RCC 7860 (cell line): Measurements from ENCODE around the gene MED7.
"Not testable (repeated sequence)": the region's sequence is repeated elsewhere in the genome, so short reads cannot be mapped to it uniquely, and the experiment has no call there.

Experiments
- DNase-seq: peaks from one replicate; pipeline ENCODE4 v3.0.0-alpha.2; 2015; ENCODE audit warnings: low spot score
- FAIRE-seq: peaks from 2 replicates; lab custom pipeline; 2012; peaks lifted over from hg19 to GRCh38; lab: Jason Lieb, UNC

The MED7 gene, protein sequence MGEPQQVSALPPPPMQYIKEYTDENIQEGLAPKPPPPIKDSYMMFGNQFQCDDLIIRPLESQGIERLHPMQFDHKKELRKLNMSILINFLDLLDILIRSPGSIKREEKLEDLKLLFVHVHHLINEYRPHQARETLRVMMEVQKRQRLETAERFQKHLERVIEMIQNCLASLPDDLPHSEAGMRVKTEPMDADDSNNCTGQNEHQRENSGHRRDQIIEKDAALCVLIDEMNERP

DNA sequence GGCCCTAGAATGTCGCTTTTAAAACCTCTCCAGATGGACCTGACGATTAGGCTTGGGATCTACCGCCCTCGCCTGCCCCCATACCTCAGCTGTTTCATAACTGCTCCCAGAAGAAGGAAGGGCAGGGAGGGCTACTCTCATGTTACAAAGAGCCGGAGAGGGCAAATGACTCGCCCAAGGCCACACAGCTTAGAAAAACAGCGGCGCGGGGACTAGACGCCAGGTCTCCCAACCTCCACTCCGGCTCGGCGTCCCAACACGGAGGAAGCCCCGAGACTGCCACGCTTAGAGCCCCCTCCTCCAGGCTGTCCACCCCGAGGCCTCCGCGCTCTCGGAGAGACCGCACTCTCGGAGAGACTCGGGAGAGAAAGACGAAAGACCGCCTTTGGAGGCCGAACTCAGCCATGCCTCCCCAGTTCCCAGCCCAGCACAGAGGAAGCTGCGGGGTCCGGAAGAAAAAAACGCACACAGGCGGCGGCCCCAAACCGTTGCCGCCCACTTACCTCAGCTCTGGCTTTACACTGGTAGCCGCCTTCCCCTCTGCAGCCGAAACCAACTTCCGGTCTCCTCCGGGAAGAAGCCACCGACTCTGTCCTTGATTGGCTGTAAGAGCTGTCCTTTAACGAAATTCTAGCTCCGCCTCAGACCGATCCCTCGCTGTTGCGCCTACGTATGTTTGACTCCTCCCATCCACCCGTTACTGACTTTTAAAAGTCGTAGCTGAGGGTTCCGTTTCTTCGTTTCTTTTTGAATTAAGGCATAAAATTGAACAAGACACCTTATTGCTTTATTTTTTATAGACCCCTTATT, at the start of gene MED7:
MED7 (minus strand) TSS at position 549 of the 810 bp plus-strand sequence. CDS start 3,434 bp downstream, outside the sequence.
- FAIRE-seq (peak; percentile 92), DNase-seq (peak; percentile 97)

- no peak for FAIRE-seq
- DNase-seq, result no peak
These were observed 46.6 kb upstream of the MED7 start for GRCh38 chr5:157189223-157189622.

GRCh38 chr5:157188270-157188669, 45.6 kb upstream of the MED7 start:
- FAIRE-seq, result no peak
- DNase-seq, result no peak

DNA sequence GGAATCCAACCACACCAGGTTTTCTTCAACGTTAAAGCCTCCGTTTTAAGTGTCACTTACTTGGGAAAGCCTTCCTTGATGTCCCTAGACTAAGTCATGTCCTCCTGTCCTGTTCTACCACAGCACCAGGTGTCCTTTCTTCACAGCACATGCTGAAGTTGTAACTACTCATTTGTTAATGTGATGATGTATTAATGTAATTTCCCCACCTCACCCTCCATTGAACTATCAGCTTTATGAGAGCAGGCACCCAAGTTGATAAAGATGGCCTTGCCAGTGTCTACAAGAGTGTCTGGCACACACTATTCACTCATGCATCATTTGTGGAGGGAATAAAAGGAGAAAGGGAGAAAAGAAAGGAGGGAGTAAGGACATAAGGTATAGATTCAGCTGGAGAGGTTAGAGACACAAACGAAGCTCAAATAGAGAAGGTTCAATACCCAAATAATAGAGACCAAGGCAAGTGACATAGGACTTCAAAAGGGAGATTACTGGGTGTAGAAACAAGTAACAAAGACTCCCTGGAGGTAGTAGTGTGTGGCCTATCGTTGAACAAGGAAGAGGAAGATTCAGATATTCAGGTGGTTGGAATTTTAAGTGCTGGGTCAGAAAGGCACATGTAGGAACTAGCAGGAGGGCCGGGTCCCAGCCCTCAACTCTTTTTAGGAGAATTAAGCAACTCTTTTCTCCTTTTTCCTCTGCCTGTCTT, 44.5 kb upstream of the MED7 start:
- DNase-seq (no peak), FAIRE-seq (no peak)

GRCh38 chr5:157186309-157187045, 43.8 kb upstream of the MED7 start:
- no peak for FAIRE-seq
- DNase-seq, result no peak

- not testable (repeated sequence) for DNase-seq, FAIRE-seq
These were observed 42.5 kb upstream of the MED7 start for GRCh38 chr5:157185122-157185521.

DNA sequence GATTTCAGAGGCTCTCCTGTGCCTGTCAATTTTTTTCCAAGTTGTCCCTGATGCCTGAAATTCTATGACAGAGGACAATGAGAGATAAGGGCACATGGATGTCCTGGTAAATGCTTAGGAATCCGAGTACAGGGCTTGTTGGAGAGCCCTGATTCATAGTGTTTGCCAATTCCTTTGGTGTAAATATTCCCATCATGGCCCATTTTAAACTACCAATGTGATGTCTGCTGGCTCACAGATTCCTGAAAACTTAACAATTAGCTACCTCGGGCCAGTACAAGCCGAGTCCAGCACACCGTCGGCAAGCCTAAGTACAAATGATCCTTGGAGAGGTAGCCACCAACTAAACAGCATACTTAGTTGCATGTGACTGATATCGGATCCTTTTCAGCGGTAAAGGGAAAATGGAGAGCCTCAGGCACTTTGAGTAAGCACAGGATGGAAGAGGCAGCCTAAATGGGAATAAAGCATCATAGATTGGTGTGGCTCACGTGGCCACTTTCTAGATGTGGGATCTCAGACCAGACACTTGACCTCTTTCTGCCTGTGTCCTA, 41.5 kb upstream of the MED7 start:
- FAIRE-seq, result no peak
- no peak for DNase-seq

DNA sequence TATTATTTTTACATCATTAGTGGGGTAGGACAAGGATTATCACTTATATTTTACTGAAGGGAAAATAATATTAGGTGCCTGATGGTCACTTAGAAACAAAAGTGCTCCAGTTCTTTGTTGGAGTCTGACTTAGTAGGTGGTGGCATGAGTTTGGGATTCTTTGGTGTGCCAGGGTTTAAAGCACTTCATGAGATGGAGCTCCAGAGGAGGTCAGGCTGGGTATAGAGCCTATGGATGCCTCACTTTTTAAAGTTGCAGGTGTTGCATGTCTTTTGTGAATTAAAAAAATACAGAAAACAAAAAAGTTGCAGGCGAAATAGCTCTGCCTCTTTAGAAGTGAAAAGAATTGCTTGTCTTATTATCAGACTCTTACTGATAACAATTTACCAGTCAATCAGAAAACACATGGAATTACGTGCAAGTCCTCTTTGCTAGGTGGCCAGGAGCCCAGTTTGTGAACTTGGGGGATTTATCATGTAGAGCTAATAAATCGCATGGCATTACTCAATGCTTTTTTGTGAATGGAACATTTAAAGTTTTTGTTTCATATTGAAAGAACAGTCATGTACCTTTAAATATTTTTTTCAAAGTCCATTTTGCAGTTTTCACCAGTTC, 39.6 kb upstream of the MED7 start:
- FAIRE-seq (no peak), DNase-seq (no peak)

DNA sequence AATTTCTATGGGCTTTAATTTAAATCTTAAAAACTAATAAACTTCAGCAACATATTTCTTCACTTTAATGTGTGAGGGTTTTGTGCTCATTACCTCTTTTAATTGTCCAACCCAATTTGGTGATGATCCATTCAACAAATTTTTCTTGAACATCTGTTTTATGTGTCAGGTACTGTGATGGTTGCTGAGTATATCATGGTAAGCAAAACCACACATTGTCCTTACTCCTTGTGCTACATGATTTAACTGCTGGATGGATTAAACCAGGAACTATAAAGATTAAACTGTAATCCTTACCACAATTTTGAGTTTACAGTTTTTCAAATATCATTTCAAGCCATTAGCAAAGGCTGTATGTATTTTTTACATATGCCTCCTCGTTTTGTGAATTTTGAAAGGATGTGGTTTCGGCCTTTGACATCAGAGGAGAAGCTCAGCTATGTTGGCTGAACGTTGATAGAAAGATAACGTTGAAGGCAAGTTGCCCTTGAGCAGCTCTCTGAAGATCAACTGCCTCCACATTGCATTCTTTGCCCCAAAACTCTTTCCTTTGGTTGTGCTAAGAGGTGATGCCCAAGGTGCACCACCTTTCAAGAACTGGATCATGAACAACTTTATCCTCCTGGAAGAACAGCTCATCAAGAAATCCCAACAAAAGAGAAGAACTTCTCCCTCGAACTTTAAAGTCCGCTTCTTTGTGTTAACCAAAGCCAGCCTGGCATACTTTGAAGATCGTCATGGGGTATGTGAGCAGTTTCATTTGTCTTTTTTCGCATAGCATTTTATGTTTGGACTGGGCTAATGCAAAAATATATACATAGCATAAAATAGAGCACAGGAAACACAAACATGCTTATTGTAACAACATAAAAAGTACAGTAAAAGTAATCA, 38.0 kb upstream of the MED7 start, which contains the start of gene ITK:
ITK (plus strand) TSS at position 467 of the 891 bp plus-strand sequence; CDS start at position 605, 138 bp downstream.
- DNase-seq, result no peak
- no peak for FAIRE-seq

GRCh38 chr5:157178966-157179365, 36.3 kb upstream of the MED7 start:
- FAIRE-seq, result no peak
- DNase-seq, result no peak

DNA sequence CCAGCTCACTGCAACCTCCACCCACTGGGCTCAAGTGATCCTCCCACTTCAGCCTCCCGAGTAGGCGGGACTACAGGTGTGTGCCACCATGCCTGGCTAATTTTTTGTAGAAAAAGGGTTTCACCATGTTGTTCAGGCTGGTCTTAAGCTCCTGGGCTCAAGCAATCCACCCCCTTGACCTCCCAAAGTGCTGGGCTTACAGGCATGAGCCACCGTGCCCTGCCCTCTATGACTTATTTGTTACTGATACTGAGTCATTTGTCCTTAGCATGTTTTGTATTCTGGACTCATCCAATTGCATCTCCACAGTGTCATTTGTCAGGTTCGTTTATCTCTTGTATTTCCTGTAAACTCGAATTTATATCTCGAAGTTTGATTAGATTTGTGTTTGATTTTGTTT, 35.3 kb upstream of the MED7 start:
- DNase-seq, result no peak
- FAIRE-seq, result no peak

DNA sequence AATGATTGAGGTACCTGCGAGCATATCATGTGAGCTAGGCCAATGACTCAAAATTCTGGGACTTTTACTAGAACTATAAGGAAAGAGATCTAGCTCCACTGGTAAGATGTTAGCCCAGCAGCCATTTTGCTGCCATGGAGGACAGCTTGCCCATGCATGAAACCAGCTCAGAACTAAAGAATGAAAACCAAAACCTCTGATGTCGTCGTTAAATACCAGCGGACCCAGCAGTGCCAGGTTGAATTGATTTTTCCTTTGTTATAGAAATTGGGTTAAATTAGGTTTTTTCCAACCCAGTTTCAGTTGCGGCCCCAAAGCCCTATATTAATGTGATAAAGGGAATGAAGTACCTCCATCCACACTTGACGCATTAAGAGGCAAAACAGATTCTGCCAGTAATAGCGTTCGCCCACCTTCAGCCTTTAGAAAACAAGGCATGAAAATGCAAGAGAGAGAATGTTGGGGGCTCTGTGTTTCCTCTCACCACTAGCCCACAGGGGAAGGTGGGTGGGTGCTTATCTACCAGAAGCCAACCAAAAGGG, 32.5 kb upstream of the MED7 start:
- no peak for FAIRE-seq
- no peak for DNase-seq

GRCh38 chr5:157172403-157172802, 29.7 kb upstream of the MED7 start:
- FAIRE-seq (no peak), DNase-seq (no peak)

- no peak for DNase-seq
- no peak for FAIRE-seq
These were observed 25.6 kb upstream of the MED7 start for GRCh38 chr5:157168286-157168685.

DNA sequence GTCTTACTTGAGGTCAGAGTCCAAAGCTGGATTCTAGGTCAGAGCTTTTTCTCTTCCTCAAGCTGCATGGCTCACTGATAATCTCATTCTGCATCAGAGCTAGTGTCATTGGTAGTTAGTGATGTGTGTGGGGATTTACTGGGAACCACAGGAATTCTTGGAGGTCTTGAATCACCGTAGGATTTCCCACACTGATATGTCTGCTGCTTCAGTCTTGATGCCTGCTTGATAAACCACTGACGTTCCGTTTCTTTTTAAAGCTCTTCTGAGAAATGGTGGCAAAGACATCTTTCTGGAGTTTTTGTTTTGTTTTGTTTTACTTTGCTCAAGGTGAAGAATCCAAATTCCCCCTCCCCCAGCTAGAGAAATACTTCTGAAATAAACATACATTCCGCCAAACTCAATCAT, 24.6 kb upstream of the MED7 start:
- FAIRE-seq, result peak; percentile 98

DNA sequence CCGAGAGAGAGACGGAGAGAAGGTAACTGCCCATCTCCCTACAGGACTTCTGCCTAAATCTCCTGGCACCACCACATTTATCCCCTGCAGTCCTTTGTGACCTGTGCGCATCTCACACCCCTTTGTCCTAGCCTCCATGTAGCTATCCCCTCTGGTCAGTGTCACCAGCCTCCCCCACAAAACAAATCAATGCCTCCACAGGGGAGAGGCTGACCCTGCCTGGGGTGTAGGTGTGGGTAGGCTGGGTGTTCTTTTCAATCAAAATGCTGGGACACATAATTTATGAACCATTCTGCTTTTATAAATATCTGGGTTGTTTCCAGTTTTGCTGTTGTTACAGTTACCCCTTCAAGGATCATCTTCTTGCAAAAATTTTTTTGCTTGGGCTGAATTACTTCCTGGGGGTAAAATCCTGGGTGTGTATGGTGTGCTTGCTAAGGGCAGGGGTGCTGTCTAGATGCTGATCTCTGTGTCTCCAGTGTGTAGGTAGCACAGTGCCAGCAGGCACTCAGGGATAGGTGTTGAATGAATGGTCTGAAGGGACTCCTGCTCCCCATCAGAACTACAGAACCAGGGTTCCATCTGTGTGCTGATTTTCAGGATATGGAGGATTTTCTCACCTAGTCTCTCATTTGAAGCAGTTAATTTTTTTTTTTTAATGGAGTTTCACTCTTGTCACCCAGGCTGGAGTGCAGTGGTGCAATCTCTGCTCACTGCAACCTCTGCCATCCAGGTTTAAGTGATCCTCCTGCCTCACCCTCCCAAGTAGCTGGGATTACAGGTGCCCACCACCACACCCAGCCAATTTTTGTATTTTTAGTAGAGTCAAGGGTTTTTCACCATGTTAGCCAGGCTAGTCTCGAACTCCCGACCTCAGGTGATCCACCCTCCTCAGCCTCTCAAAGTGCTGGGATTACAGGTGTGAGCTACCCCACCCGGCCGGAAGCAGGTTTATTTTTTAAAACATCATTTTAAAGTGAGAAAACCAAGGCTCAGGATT, 23.8 kb upstream of the MED7 start, which contains the start of gene GARIN3:
GARIN3 (minus strand) TSS at position 51 of the 1,000 bp plus-strand sequence. CDS start 96 bp downstream, outside the sequence.
- FAIRE-seq, result no peak

More for the DNA sequence above, 24.6 kb upstream of the MED7 start:
- DNase-seq, result peak; percentile 92

DNA sequence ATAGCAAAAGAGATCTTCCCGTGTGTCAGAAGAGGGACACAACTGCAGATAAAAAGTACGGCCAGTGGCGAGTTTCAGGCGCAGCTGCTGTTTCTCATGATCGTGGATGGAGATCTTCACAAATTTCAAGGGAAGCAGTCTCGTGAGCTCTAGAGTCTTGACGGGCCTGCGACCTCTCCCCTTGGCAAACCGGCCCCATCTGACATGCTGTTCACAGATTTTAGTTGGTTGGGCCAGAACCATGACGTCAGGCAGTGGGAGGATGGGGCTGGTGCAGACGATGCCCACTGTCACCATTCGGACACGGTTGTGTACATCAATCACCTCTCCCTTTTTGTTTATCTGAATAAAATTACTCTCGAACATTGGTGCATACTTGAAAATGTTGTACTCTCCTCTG, 23.0 kb upstream of the MED7 start:
- no peak for DNase-seq
- no peak for FAIRE-seq

More for the DNA sequence above, 23.8 kb upstream of the MED7 start, which contains the start of gene GARIN3:
- no peak for DNase-seq
